ENCODE results near the gene CNTNAP2.

CNTNAP2 gene

DNA sequence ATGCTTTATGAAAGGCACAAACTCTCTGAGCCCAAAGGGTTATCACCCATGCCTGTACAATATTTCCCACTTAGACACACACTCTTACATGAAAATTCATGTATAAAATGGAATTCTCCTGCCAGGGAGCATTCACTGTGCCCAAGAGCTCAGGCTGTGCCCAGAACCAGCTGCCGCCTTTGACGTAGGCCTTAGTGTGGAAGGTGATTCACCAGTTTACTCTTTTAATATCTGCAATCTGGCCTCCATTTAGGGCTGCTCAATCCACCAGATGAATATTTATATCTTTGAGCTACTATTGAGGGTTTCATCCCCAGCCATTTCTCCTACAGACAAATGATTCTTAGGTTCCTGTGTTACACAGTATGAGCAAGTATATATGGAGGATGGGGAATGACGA lies 849.7 kb downstream of the CNTNAP2 start:
- H3K4me3 ChIP-seq (ENCODE audit: low read depth, low read length), result no peak overlapping the region
- TF ChIP-seq, protein P1, sequence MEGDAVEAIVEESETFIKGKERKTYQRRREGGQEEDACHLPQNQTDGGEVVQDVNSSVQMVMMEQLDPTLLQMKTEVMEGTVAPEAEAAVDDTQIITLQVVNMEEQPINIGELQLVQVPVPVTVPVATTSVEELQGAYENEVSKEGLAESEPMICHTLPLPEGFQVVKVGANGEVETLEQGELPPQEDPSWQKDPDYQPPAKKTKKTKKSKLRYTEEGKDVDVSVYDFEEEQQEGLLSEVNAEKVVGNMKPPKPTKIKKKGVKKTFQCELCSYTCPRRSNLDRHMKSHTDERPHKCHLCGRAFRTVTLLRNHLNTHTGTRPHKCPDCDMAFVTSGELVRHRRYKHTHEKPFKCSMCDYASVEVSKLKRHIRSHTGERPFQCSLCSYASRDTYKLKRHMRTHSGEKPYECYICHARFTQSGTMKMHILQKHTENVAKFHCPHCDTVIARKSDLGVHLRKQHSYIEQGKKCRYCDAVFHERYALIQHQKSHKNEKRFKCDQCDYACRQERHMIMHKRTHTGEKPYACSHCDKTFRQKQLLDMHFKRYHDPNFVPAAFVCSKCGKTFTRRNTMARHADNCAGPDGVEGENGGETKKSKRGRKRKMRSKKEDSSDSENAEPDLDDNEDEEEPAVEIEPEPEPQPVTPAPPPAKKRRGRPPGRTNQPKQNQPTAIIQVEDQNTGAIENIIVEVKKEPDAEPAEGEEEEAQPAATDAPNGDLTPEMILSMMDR (IDR thresholded peaks at IDR 0.05; ENCODE audit: control insufficient read depth, extremely low read depth, insufficient read depth), result no peak
- no peak for DNase-seq (ENCODE audit: low read depth)

DNA sequence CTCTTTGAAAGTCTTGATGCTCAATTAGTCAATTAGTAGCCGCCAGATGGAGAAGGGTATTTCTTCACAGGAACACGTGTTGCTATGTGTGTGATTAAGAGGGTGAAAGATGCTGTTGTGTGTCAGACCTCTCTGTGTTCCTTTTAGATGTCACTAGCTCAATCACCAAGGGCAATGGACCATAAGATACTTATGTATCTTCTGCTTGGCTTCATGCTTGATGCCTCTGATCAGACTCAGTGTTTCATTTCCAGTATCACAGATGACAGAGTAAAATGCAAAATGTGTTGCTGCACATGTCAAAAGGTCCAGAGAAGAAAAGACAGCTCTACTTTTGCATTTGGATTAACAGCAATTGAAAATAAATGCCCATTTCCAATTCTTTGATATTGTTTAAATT lies 865.9 kb downstream of the CNTNAP2 start:
- no peak for DNase-seq (ENCODE audit: low read depth)
- TF ChIP-seq, protein P1 (IDR thresholded peaks at IDR 0.05; ENCODE audit: control insufficient read depth, extremely low read depth, insufficient read depth), result no peak
- H3K4me3 ChIP-seq (ENCODE audit: low read depth, low read length), result no peak overlapping the region

DNA sequence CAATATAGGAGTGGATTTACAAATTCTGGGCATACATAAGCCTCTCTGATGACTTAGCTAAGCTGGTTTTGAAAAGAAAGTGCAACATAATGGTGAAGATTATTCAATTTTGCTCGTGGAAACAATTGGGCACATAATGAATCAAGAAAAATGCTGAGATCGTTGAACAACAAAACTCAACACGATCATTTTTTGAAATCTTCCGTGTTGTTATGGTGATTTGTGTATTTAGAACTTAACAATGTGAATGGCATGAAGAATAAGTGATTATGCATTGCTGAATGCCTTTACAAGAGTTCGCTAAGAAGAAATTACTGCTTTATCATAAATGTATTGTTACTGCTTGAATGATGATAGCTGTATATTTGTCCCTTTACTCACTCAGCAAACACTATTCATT lies 875.0 kb downstream of the CNTNAP2 start:
- DNase-seq (ENCODE audit: low read depth), result no peak
- TF ChIP-seq, protein P1 (IDR thresholded peaks at IDR 0.05; ENCODE audit: control insufficient read depth, extremely low read depth, insufficient read depth), result no peak
- H3K4me3 ChIP-seq (ENCODE audit: low read depth, low read length), result no peak overlapping the region

DNA sequence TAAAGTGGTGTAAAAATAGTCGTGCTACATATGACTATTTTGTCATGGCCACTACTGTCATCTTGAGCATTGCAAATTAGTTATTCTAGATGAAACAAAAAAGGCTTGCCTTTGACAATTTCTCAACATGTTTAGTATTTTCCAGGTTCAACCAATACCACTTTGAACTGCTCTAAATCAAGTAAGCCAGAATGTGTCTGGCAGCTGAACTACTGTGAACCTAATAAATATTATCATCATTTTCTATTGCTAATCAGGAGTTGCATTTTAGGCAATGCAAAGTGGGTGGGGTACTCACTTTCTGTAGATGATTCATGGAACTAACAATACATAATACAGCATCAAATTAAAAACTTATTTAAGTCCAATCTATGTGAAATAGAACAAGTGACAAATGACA lies 877.2 kb downstream of the CNTNAP2 start:
- DNase-seq (ENCODE audit: low read depth), result no peak
- TF ChIP-seq, protein P1 (IDR thresholded peaks at IDR 0.05; ENCODE audit: control insufficient read depth, extremely low read depth, insufficient read depth), result no peak
- no peak overlapping the region for H3K4me3 ChIP-seq (ENCODE audit: low read depth, low read length)

DNA sequence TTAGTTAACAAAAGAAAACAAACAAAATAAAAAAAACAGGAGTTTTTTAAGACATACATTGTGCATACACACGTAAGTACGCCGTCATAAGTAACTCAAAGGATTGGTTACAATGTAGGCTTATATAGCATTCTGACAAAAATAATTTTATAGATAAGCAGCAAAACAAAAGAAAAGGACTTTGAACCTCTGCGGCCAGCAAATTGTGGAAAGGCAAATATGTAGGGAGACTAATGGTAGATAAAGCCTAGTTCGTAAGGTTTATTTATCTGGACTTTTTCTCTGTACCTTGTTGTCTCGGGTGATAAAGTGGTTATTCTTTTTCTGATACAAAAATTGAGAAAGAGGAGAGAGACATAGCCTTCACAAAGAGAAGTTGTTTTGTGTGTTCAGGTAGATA lies 891.9 kb downstream of the CNTNAP2 start:
- no peak overlapping the region for H3K4me3 ChIP-seq (ENCODE audit: low read depth, low read length)
- TF ChIP-seq, protein P1 (IDR thresholded peaks at IDR 0.05; ENCODE audit: control insufficient read depth, extremely low read depth, insufficient read depth), result no peak
- DNase-seq (ENCODE audit: low read depth), result no peak

DNA sequence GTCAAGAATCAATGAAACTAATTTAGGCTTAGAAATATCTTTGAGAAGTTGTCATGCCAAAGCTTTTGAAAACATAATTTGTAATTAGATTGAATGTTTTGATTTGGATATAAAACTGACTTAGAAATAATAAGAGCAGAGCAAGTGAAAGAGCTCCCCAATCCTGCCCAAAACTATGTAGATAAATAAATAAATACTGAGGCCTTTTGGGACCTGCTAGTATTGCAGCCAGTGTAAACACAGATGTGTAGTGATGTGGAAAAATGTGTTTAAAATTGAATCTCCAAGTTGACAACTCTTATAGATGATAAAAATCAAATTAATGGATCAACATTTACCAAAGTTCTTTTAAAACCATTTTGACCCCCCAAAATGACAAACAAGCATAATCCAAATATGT lies 896.1 kb downstream of the CNTNAP2 start:
- TF ChIP-seq, protein P1 (IDR thresholded peaks at IDR 0.05; ENCODE audit: control insufficient read depth, extremely low read depth, insufficient read depth), result no peak
- H3K4me3 ChIP-seq (ENCODE audit: low read depth, low read length), result no peak overlapping the region
- no peak for DNase-seq (ENCODE audit: low read depth)

DNA sequence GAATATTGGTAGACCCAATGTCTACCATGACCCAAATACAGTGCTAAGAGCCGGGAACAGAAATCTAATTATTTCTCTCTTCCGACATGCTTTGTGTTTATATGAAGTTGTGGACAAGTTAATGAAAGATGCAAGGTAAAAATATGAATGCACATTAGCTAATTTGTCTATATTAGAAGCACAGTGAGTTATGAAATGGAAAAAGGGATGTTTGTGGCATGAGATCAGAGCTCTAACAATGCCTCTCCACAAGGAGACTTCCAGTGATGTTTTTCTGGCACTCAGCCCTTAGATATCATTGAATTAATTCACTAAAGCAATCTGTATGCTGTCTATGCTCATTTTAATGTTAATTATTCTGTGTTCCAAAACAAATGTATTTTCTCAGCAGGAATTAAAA lies 897.2 kb downstream of the CNTNAP2 start:
- no peak overlapping the region for H3K4me3 ChIP-seq (ENCODE audit: low read depth, low read length)
- TF ChIP-seq, protein P1 (IDR thresholded peaks at IDR 0.05; ENCODE audit: control insufficient read depth, extremely low read depth, insufficient read depth), result no peak
- DNase-seq (ENCODE audit: low read depth), result no peak
